ENCODE data around the gene UFSP1. TPM values are rescaled to one million over a fixed set of nuclear protein-coding genes. Genes with fewer than 3 reads are reported as not detected.

Gene UFSP1
- total RNA-seq, 1 experiment from 2014 or later, result 4.8 TPM

DNA sequence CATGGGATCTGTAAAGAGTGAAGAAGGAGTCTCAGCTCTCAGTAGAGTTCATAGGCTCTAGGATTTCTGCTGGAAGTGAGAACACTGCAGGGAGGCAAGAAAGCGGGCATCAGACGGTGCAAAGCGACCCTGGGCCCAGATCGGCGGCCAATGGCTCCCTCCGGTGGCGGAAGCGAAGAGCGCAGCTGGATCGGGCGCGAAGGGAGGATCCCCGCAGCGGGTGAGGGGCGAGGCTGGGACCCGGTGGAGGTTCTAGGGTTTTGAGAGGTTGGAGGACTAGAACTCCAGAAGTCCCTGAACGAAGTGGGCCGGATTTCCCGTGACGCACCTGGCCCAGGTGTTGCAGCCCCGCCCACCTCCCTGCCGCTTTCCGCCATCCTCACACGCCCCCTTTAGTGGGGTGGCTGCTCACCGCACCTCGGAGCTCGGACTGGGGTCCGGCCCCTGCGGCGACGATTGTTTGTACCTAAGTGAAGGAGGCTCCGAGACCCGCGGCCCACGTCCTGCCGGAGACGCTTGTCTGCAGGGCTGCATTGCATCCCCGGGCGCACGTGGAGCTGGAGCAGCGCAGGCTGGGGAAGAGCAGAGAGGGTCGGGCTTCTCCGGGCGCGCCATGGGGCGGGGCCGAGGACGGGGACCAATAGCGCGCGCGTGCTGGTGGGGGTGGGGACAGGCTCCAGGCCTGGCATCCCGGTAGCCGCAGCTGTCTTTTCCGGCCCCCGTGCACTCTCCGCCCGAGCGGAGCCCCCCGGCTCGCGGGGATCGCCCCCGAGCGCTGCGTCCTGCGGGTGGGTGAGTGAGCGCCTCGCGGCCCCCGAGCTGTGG lies 37.3 kb downstream of the UFSP1 start, which contains the start of gene SLC12A9 (continued):
- TF ChIP-seq NFYB (CRISPR knock-in tag; conservative IDR thresholded peaks at IDR 0.05; ENCODE audit: low read depth), result peak; percentile 62
- TF ChIP-seq ERG (CRISPR knock-in tag; IDR thresholded peaks at IDR 0.05), result no peak
- TF ChIP-seq RORB (CRISPR knock-in tag; IDR thresholded peaks at IDR 0.05), result no peak
- TF ChIP-seq CDX4 (CRISPR knock-in tag; IDR thresholded peaks at IDR 0.05; ENCODE audit: borderline replicate concordance), result no peak
- no peak for TF ChIP-seq TCF7 (CRISPR knock-in tag; IDR thresholded peaks at IDR 0.05; ENCODE audit: low read depth)
- TF ChIP-seq SOX15 (CRISPR knock-in tag; IDR thresholded peaks at IDR 0.05), result no peak
- peak; percentile 61 for TF ChIP-seq ETV6 (CRISPR knock-in tag; IDR thresholded peaks at IDR 0.05)
- TF ChIP-seq, protein P1, sequence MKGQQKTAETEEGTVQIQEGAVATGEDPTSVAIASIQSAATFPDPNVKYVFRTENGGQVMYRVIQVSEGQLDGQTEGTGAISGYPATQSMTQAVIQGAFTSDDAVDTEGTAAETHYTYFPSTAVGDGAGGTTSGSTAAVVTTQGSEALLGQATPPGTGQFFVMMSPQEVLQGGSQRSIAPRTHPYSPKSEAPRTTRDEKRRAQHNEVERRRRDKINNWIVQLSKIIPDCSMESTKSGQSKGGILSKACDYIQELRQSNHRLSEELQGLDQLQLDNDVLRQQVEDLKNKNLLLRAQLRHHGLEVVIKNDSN (CRISPR knock-in tag; IDR thresholded peaks at IDR 0.05), result 0 out of 2 replicates have a peak, but pooled peaks have one; percentile 42
- peak; percentile 51; the same call in 1 of the 2 replicates for TF ChIP-seq CREM (CRISPR knock-in tag; IDR thresholded peaks at IDR 0.05)
- TF ChIP-seq NFATC4 (CRISPR knock-in tag; IDR thresholded peaks at IDR 0.05), result no peak
- TF ChIP-seq NR2C2 (CRISPR knock-in tag; IDR thresholded peaks at IDR 0.05), result no peak
- TF ChIP-seq, protein P2, sequence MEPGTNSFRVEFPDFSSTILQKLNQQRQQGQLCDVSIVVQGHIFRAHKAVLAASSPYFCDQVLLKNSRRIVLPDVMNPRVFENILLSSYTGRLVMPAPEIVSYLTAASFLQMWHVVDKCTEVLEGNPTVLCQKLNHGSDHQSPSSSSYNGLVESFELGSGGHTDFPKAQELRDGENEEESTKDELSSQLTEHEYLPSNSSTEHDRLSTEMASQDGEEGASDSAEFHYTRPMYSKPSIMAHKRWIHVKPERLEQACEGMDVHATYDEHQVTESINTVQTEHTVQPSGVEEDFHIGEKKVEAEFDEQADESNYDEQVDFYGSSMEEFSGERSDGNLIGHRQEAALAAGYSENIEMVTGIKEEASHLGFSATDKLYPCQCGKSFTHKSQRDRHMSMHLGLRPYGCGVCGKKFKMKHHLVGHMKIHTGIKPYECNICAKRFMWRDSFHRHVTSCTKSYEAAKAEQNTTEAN (CRISPR knock-in tag; IDR thresholded peaks at IDR 0.05), result no peak; the same call in 1 of the 2 replicates
- TF ChIP-seq, protein P3, sequence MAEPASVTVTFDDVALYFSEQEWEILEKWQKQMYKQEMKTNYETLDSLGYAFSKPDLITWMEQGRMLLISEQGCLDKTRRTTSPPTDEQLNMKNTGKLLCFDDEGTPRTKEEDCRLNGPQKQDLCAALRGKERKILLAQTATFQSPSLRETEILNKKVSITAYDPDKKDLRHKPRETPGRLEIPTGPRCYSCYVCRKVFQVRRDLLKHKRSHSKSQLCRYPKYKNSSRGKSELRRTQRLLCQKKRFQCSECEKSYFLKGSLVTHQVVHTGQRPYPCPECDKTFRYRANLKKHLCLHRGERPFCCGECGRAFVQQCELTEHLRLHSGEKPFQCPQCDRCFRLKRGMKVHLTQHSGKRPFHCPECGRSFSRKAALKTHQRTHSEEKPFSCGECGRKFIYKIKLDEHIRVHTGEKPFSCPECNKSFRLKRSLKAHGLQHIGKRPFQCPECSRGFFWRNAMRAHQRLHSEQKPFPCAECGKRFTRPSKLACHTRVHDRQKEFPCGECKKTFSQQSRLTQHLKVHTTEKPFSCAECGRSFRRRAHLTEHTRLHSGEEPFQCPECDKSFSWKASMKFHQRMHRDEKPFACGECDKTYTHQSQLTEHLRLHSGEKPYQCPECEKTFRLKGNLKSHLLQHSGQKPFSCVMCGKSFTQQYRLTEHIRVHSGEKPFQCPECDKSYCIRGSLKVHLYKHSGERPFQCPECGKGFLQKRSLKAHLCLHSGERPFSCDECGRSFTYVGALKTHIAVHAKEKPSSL (CRISPR knock-in tag; conservative IDR thresholded peaks at IDR 0.05), result no peak
- no peak for TF ChIP-seq FOXJ3 (CRISPR knock-in tag; IDR thresholded peaks at IDR 0.05; ENCODE audit: borderline replicate concordance)
- TF ChIP-seq FOXK1 (CRISPR knock-in tag; IDR thresholded peaks at IDR 0.05), result peak; percentile 44
- TF ChIP-seq, protein P4, sequence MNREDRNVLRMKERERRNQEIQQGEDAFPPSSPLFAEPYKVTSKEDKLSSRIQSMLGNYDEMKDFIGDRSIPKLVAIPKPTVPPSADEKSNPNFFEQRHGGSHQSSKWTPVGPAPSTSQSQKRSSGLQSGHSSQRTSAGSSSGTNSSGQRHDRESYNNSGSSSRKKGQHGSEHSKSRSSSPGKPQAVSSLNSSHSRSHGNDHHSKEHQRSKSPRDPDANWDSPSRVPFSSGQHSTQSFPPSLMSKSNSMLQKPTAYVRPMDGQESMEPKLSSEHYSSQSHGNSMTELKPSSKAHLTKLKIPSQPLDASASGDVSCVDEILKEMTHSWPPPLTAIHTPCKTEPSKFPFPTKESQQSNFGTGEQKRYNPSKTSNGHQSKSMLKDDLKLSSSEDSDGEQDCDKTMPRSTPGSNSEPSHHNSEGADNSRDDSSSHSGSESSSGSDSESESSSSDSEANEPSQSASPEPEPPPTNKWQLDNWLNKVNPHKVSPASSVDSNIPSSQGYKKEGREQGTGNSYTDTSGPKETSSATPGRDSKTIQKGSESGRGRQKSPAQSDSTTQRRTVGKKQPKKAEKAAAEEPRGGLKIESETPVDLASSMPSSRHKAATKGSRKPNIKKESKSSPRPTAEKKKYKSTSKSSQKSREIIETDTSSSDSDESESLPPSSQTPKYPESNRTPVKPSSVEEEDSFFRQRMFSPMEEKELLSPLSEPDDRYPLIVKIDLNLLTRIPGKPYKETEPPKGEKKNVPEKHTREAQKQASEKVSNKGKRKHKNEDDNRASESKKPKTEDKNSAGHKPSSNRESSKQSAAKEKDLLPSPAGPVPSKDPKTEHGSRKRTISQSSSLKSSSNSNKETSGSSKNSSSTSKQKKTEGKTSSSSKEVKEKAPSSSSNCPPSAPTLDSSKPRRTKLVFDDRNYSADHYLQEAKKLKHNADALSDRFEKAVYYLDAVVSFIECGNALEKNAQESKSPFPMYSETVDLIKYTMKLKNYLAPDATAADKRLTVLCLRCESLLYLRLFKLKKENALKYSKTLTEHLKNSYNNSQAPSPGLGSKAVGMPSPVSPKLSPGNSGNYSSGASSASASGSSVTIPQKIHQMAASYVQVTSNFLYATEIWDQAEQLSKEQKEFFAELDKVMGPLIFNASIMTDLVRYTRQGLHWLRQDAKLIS (CRISPR knock-in tag; IDR thresholded peaks at IDR 0.05; ENCODE audit: borderline replicate concordance), result no peak; the same call in 1 of the 2 replicates
- peak; percentile 35; the same call in 1 of the 2 replicates for TF ChIP-seq CREB1 (CRISPR knock-in tag; IDR thresholded peaks at IDR 0.05)
- no peak for TF ChIP-seq EMX1 (CRISPR knock-in tag; IDR thresholded peaks at IDR 0.05)
- TF ChIP-seq PRRX2 (CRISPR knock-in tag; IDR thresholded peaks at IDR 0.05), result no peak
- no peak for TF ChIP-seq GABPB1 (CRISPR knock-in tag; IDR thresholded peaks at IDR 0.05)
- TF ChIP-seq ATF1 (CRISPR knock-in tag; IDR thresholded peaks at IDR 0.05), result no peak
